ENCODE results near the gene NMNAT2.

GRCh38 chr1:183259924-183260323 lies 158.3 kb downstream of the NMNAT2 start:
- TF ChIP-seq CSDC2 (CRISPR knock-in tag; IDR thresholded peaks at IDR 0.05) = no peak
- TF ChIP-seq GLIS3 (CRISPR knock-in tag; IDR thresholded peaks at IDR 0.05) = no peak

All from SK-N-SH treated with all-trans-retinoic acid at 6 μM for 48 hours (cell line).